ENCODE data around the gene CSNK1G1.
"Not testable (repeated sequence)": the region's sequence is repeated elsewhere in the genome, so short reads cannot be mapped to it uniquely, and the experiment has no call there.

Gene CSNK1G1
- total RNA-seq = 26.8 to 35.9 reads per million in 2 donors

GRCh38 chr15:64355944-64356709 lies at the start of gene CSNK1G1:
Gene CSNK1G1 (minus strand): TSS chr15:64356173. CDS start chr15:64300499, 55,674 bp downstream.
- peak; percentile 84 to 95 (median 90) for DNase-seq

- DNase-seq = no peak
Observed at GRCh38 chr15:64400583-64400982, 44.6 kb upstream of the CSNK1G1 start.

GRCh38 chr15:64398575-64398974 lies 42.6 kb upstream of the CSNK1G1 start:
- no peak for DNase-seq

- no peak for DNase-seq
Observed at GRCh38 chr15:64396789-64397188, 40.8 kb upstream of the CSNK1G1 start.

GRCh38 chr15:64392471-64392870 lies 36.5 kb upstream of the CSNK1G1 start:
- DNase-seq = not testable (repeated sequence)

- no peak for DNase-seq
Observed at GRCh38 chr15:64389036-64389435, 33.1 kb upstream of the CSNK1G1 start.

GRCh38 chr15:64387562-64388168 lies 31.7 kb upstream of the CSNK1G1 start, which contains the start of gene TRIP4:
Gene TRIP4 (plus strand): TSS chr15:64387836. CDS start chr15:64387864, 28 bp downstream.
- DNase-seq = peak; percentile 88 to 99 (median 95)

- DNase-seq = no peak
Observed at GRCh38 chr15:64386291-64386690, 30.3 kb upstream of the CSNK1G1 start.

- no peak for DNase-seq
Observed at GRCh38 chr15:64383760-64384159, 27.8 kb upstream of the CSNK1G1 start.

GRCh38 chr15:64381000-64381751 lies 25.2 kb upstream of the CSNK1G1 start, which contains the start of gene PCLAF:
Gene PCLAF (minus strand): TSS chr15:64381441. CDS start chr15:64381371, 70 bp downstream.
- peak; percentile 80 to 99 (median 90) for DNase-seq

- not testable (repeated sequence) for DNase-seq
Observed at GRCh38 chr15:64380130-64380870, 24.3 kb upstream of the CSNK1G1 start.

- DNase-seq = no peak
Observed at GRCh38 chr15:64379216-64379960, 23.4 kb upstream of the CSNK1G1 start.

- DNase-seq = no peak
Observed at GRCh38 chr15:64373360-64373759, 17.4 kb upstream of the CSNK1G1 start.

GRCh38 chr15:64371383-64371782 lies 15.4 kb upstream of the CSNK1G1 start:
- DNase-seq = not testable (repeated sequence)

- DNase-seq = no peak
Observed at GRCh38 chr15:64369078-64369607, 13.2 kb upstream of the CSNK1G1 start.

- no peak for DNase-seq
Observed at GRCh38 chr15:64361259-64361658, 5.3 kb upstream of the CSNK1G1 start.

GRCh38 chr15:64356710-64357040 lies 702 bp upstream of the CSNK1G1 start:
- DNase-seq = no peak

- peak in 4 of 5 experiments; percentile 4 to 26 (median 9) for DNase-seq
Observed at GRCh38 chr15:64355348-64355943, 527 bp downstream of the CSNK1G1 start.

- DNase-seq = no peak
Observed at GRCh38 chr15:64354688-64355344, 1.2 kb downstream of the CSNK1G1 start.

GRCh38 chr15:64351265-64351664 lies 4.7 kb downstream of the CSNK1G1 start:
- no peak for DNase-seq

All from T-helper 2 cell (primary cell).